ENCODE measurements around the gene DDX47.

- TF ChIP-seq CTCF (conservative IDR thresholded peaks at IDR 0.05) (0 out of 2 replicates have a peak, but pooled peaks have one; percentile 59), ZFX (IDR thresholded peaks at IDR 0.05) (no peak)
Observed at GRCh38 chr12:12812618-12813119, 477 bp upstream of the DDX47 start.
